H1 (cell line): ENCODE data around the gene DGKD.

Source experiments
- ASH2L ChIP-seq: fragments of 200-600, 300-600 bp; sonication (generic); IDR thresholded peaks from one replicate; pipeline ENCODE4 v1.7.1; 2017; ENCODE audit warnings: low read length
- ATF2 ChIP-seq: IDR thresholded peaks from 2 replicates; pipeline ENCODE4 v1.6.1; 2012; ENCODE audit warnings: low read length, inconsistent platforms
- CREB1 ChIP-seq: IDR thresholded peaks from 2 replicates; pipeline ENCODE4 v1.6.1; 2012; ENCODE audit warnings: inconsistent platforms
- CTCF ChIP-seq, 3 experiments: IDR thresholded peaks; 1 replicate in 2 of 3; 2 replicates in 1 of 3; pipeline versions ENCODE4 v1.5.1 to v1.6.1; 2011; ENCODE audit warnings: low read length in 3 of 3, mild to moderate bottlenecking in 3 of 3, inconsistent platforms in 2 of 3, low read depth in 1 of 3, moderate library complexity in 1 of 3; ENCODE audit not compliant: insufficient read depth in 1 of 3; ENCODE audit errors: control extremely low read depth in 1 of 3
- EZH2 ChIP-seq: fragments of 200-600 bp; sonication (generic); IDR thresholded peaks from 2 replicates; pipeline ENCODE4 v1.7.1; 2012; ENCODE audit warnings: low read depth, mild to moderate bottlenecking, moderate library complexity, low read length, inconsistent platforms; ENCODE audit not compliant: severe bottlenecking
- MAX ChIP-seq: IDR thresholded peaks from 2 replicates; pipeline ENCODE4 v1.6.1; 2012; ENCODE audit warnings: inconsistent platforms
- PHF8 ChIP-seq: fragments of 200-600 bp; sonication (generic); conservative IDR thresholded peaks from 2 replicates; pipeline ENCODE4 v1.7.1; 2012; ENCODE audit warnings: low read depth, mild to moderate bottlenecking, inconsistent platforms, low read length, moderate library complexity
- POLR2A ChIP-seq, 2 experiments: IDR thresholded peaks; 1 replicate in 1 of 2; 2 replicates in 1 of 2; pipeline ENCODE4 v1.6.1; 2011; ENCODE audit warnings: low read depth in 2 of 2, low read length in 2 of 2, mild to moderate bottlenecking in 2 of 2; ENCODE audit errors: control extremely low read depth in 1 of 2
- POLR2AphosphoS5 ChIP-seq: IDR thresholded peaks from 2 replicates; pipeline ENCODE4 v1.6.1; 2011; ENCODE audit warnings: low read depth, low read length
- RBBP5 ChIP-seq: IDR thresholded peaks from 2 replicates; pipeline ENCODE4 v1.7.1; 2012; ENCODE audit warnings: low read depth, mild to moderate bottlenecking, inconsistent platforms, low read length, moderate library complexity, borderline replicate concordance
- SIN3A ChIP-seq, 2 experiments: IDR thresholded peaks in 1 of 2; conservative IDR thresholded peaks in 1 of 2; 2 replicates each; pipeline ENCODE4 v1.6.1; 2011 to 2012; ENCODE audit warnings: low read length in 2 of 2, improper control_type of control experiment in 1 of 2, low read depth in 1 of 2, mild to moderate bottlenecking in 1 of 2
- TCF12 ChIP-seq: IDR thresholded peaks from 2 replicates; pipeline ENCODE4 v1.6.1; 2011; ENCODE audit warnings: low read depth, mild to moderate bottlenecking, low read length
- TEAD4 ChIP-seq: IDR thresholded peaks from 2 replicates; pipeline ENCODE4 v1.6.1; 2012; ENCODE audit warnings: low read depth, low read length, inconsistent platforms, mixed read lengths
- ZNF274 ChIP-seq: IDR thresholded peaks from 2 replicates; pipeline ENCODE4 v1.7.0; 2012; ENCODE audit warnings: low read length, borderline replicate concordance; ENCODE audit errors: extremely low read depth

GRCh38 chr2:233346376-233346775 lies 7.9 kb upstream of the DGKD start:
- no peak for TF ChIP-seq POLR2A (IDR thresholded peaks at IDR 0.05; ENCODE audit: control extremely low read depth in 1 of 2, low read depth in 2 of 2, low read length in 2 of 2)
- no peak for TF ChIP-seq CTCF (IDR thresholded peaks at IDR 0.05; ENCODE audit: control extremely low read depth in 1 of 3, insufficient read depth in 1 of 3, low read depth in 1 of 3, low read length in 3 of 3)
- TF ChIP-seq ZNF274 = no peak
- no peak for TF ChIP-seq EZH2
- TF ChIP-seq ATF2 = no peak
- TF ChIP-seq MAX = no peak
- no peak for TF ChIP-seq TEAD4
- TF ChIP-seq RBBP5 = no peak
- no peak for TF ChIP-seq PHF8
- TF ChIP-seq ASH2L = no peak
- TF ChIP-seq TCF12 = no peak
- no peak for TF ChIP-seq CREB1
- no peak for TF ChIP-seq POLR2AphosphoS5
- TF ChIP-seq SIN3A (conservative IDR thresholded peaks at IDR 0.05 in 1 of 2, IDR thresholded peaks at IDR 0.05 in 1 of 2; ENCODE audit: low read depth in 1 of 2, low read length in 2 of 2) = no peak
